H1 (cell line): ENCODE data around the gene SIX5.

Experiments used
- CHD2 ChIP-seq: IDR thresholded peaks from 2 replicates; pipeline ENCODE4 v1.6.1; 2012; ENCODE audit warnings: low read length, improper control_type of control experiment
- CTCF ChIP-seq, 3 experiments: IDR thresholded peaks; 1 replicate in 2 of 3; 2 replicates in 1 of 3; pipeline versions ENCODE4 v1.5.1 to v1.6.1; 2011; ENCODE audit warnings: low read length in 3 of 3, mild to moderate bottlenecking in 3 of 3, inconsistent platforms in 2 of 3, low read depth in 1 of 3, moderate library complexity in 1 of 3; ENCODE audit not compliant: insufficient read depth in 1 of 3; ENCODE audit errors: control extremely low read depth in 1 of 3
- EGR1 ChIP-seq: IDR thresholded peaks from 2 replicates; pipeline ENCODE4 v1.6.1; 2011; ENCODE audit warnings: low read depth, low read length, borderline replicate concordance
- EP300 ChIP-seq, 2 experiments: IDR thresholded peaks; 1 replicate in 1 of 2; 2 replicates in 1 of 2; pipeline ENCODE4 v1.6.1; 2011 to 2012; ENCODE audit warnings: low read depth in 2 of 2, low read length in 2 of 2, mild to moderate bottlenecking in 2 of 2, borderline replicate concordance in 1 of 2, inconsistent platforms in 1 of 2, moderate library complexity in 1 of 2
- EZH2 ChIP-seq: fragments of 200-600 bp; sonication (generic); IDR thresholded peaks from 2 replicates; pipeline ENCODE4 v1.7.1; 2012; ENCODE audit warnings: low read depth, mild to moderate bottlenecking, moderate library complexity, low read length, inconsistent platforms; ENCODE audit not compliant: severe bottlenecking
- GTF2F1 ChIP-seq: IDR thresholded peaks from 2 replicates; pipeline ENCODE4 v1.6.1; 2012; ENCODE audit warnings: low read depth, low read length, improper control_type of control experiment, borderline replicate concordance
- POLR2AphosphoS5 ChIP-seq: IDR thresholded peaks from 2 replicates; pipeline ENCODE4 v1.6.1; 2011; ENCODE audit warnings: low read depth, low read length
- SIN3A ChIP-seq, 2 experiments: IDR thresholded peaks in 1 of 2; conservative IDR thresholded peaks in 1 of 2; 2 replicates each; pipeline ENCODE4 v1.6.1; 2011 to 2012; ENCODE audit warnings: low read length in 2 of 2, improper control_type of control experiment in 1 of 2, low read depth in 1 of 2, mild to moderate bottlenecking in 1 of 2
- SP1 ChIP-seq: IDR thresholded peaks from 2 replicates; pipeline ENCODE4 v1.6.1; 2011; ENCODE audit warnings: low read depth, low read length
- SRF ChIP-seq: IDR thresholded peaks from 2 replicates; pipeline ENCODE4 v1.6.1; 2011; ENCODE audit warnings: mild to moderate bottlenecking, low read depth, low read length, moderate library complexity
- TAF1 ChIP-seq: IDR thresholded peaks from 2 replicates; pipeline ENCODE4 v1.6.1; 2011; ENCODE audit warnings: mild to moderate bottlenecking, low read depth, low read length
- USF2 ChIP-seq: IDR thresholded peaks from 2 replicates; pipeline ENCODE4 v1.6.1; 2011; ENCODE audit warnings: low read length, improper control_type of control experiment

GRCh38 chr19:45773384-45773783 is 4.3 kb upstream of the SIX5 start:
- TF ChIP-seq EZH2 (no peak), GTF2F1 (no peak), CHD2 (no peak), POLR2AphosphoS5 (no peak), EP300 (IDR thresholded peaks at IDR 0.05; ENCODE audit: borderline replicate concordance in 1 of 2, low read depth in 2 of 2, low read length in 2 of 2) (no peak), CTCF (IDR thresholded peaks at IDR 0.05; ENCODE audit: control extremely low read depth in 1 of 3, insufficient read depth in 1 of 3, low read depth in 1 of 3, low read length in 3 of 3) (no peak), SP1 (no peak), USF2 (no peak), SIN3A (conservative IDR thresholded peaks at IDR 0.05 in 1 of 2, IDR thresholded peaks at IDR 0.05 in 1 of 2; ENCODE audit: low read depth in 1 of 2, low read length in 2 of 2) (no peak), EGR1 (no peak), SRF (no peak), TAF1 (no peak)
